Kidney glomerular epithelial cell (primary cell): ENCODE data around the gene BICC1.
A peak's percentile ranks its signal among the peaks of the same experiment; 100 is the strongest.
"Not testable (repeated sequence)": the region's sequence is repeated elsewhere in the genome, so short reads cannot be mapped to it uniquely, and the experiment has no call there.

Source experiments
- DNase-seq: peaks from one replicate; lab custom pipeline; 2025; lab: John Stamatoyannopoulos, UW

The BICC1 gene

DNA sequence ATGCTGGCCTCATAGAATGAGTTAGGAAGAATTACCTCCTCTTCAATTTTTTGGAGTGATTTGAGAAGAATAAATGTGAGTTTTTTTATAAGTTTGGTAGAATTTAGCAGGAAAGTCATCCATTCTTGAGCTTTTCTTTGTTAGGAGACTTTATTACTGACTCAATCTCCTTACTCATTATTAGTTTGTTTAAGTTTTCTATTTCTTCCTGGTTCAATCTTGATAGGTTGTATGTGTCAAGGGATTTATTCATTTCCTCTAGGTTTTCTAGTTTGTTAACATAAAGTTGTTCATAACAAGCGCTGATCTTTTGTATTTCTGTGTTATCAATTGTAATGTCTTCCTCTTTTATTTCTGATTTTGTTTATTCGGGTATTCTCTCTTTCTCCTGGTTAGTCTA is 47.4 kb downstream of the BICC1 start:
- DNase-seq: no peak

DNA sequence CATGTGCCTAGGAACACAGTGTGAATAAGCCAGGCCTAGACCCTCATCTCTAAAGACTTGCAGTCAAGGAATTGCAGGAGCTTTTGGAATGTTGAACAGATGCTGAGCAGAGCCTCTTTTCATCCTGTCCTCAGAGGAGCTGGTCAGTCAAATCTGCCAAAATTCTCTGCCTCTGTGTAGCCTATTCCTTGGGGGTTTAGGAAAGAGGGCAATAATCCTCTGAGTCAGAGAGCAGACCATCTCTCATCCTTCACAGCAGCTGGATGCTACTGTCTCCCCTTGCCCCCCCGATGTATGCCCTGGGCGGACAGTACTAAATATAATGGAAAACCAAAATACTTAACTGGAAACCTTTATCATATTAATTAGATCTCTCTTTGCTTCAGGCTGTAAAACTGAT is 52.6 kb downstream of the BICC1 start:
- DNase-seq: no peak

DNA sequence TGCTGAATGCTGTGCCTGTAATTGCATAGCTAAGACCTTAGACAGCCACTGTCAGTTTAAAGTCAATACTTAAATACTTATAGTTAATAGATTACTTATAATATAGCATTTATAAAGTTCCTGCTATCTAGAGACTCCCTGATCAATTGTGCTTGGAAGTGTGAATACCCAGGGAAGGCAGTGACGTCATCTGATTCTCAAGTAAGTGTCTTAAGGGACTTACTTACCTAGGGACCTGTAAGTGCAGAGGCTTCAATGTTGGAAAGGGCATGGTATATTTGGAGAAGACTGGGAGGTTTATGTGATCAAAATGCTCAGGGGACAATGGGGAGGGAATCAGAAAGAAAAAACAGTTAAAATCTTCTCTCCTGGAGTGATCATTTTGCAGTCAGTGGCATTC is 55.0 kb downstream of the BICC1 start:
- no peak for DNase-seq

GRCh38 chr10:58568428-58568935 is 55.8 kb downstream of the BICC1 start:
- no peak for DNase-seq

DNA sequence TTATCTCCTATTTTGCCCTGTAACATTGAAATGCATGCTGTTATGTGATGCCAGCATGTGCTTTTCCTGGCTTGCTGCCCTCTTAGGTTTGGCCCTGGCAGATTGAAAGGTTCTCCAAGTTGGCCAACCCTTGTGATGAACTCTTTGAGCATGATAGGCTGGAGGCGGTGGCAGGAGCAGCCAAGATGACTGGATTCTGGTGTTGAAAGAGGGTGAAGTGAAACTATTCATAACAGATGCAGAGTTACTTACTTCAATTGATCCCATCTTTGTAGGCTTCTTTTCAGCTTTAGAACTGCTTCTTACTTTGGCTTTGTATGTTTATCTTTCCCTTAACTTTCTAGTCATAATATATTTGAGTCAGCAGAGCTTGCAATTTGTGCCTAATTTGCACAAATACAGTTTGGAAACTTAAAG is 57.6 kb downstream of the BICC1 start:
- DNase-seq: no peak

- DNase-seq: no peak
Observed at GRCh38 chr10:58570979-58571378, 58.3 kb downstream of the BICC1 start.

GRCh38 chr10:58573144-58573543 is 60.5 kb downstream of the BICC1 start:
- DNase-seq: no peak

GRCh38 chr10:58574058-58574457 is 61.4 kb downstream of the BICC1 start:
- no peak for DNase-seq

DNA sequence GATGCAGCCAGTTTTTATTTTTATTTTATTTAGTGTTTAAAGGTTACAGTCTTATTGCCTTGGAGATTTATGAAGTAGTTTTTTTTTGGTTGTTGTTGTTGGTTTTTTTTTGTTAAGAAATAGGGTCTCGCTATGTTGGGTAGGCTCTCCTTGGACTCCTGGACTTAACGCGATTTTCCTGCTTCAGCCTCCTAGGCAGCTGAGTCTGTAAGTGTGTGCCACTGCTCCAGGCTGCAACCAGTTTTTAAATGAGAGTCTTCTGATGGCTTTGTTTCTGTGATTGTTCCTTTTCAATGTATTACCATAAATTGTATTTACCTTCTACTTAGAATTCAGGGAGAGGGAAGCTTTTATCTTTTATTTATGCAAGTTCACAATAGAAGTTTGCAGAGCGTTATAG is 62.8 kb downstream of the BICC1 start:
- DNase-seq: no peak

- DNase-seq: no peak
Observed at GRCh38 chr10:58576751-58577436, 64.2 kb downstream of the BICC1 start.

DNA sequence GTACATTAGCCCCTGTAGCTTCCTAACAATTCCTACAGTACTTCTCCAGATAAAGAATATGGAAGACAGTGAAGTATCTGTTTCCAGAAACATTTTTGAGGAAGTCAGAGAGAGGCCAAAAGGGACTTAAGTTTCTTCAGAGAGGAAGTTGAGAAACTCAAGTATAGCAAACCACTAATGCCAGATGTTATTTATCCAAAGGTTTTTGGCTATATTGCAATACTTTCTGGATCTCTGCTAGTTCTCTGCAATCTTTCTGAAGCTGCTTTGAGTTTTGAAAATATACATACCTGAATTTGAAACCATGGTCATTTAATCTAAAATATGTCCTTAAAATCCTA is 64.7 kb downstream of the BICC1 start:
- no peak for DNase-seq

DNA sequence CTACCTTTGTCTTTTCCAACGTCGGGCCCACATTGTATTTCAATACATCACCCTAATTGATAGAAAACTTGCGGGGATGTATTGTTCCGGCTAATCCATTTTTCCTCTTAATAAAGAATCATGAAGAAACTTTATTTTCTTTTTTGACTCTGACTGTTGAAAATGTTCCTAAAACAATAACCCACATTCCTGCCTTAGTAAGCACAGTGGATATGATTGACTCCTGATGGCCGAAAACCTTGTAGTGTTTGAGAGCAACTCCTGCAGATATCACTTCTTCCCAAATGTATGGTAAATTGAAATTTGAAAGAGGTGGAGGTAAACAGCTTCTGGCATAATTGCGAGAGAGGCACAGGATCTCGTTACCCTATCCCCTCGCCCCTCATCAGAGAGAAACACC is 65.7 kb downstream of the BICC1 start:
- DNase-seq: no peak

DNA sequence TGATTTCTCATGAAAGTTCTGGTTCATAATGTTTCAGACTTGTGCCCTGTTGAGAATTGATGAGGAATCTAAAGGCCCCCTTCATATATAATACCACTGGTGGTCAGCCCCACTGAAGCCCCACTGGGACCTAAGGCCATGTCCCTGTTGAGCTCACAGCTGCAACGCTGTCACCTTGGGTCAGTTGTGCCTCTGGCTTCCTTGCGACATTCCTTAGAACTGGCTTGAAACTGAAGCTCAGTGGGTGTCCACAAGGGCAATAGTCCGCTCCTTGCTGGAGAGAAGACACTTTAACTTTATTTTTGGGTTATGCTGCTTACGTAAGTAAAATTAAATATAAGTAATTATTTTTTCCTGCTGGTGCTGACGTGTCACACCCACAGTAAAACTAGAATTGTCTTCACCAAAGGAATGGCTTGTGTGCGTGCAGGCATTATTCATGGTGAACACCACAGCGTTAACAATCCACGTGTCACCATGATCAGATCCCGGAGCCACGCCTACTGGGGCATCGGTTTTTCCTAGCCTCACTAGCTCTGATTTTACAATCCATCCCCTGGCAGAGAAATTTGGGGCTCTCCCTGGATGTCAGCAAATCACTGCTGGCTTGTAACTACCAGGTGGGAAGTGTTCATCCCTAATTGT is 66.5 kb downstream of the BICC1 start:
- DNase-seq: no peak

- DNase-seq: no peak
Observed at GRCh38 chr10:58582045-58582444, 69.4 kb downstream of the BICC1 start.

- DNase-seq: no peak
Observed at GRCh38 chr10:58585435-58585834, 72.8 kb downstream of the BICC1 start.

- DNase-seq: no peak
Observed at GRCh38 chr10:58586282-58587245, 73.9 kb downstream of the BICC1 start.

GRCh38 chr10:58587676-58588075 is 75.0 kb downstream of the BICC1 start:
- DNase-seq: no peak

GRCh38 chr10:58588673-58589265 is 76.1 kb downstream of the BICC1 start:
- DNase-seq: no peak

DNA sequence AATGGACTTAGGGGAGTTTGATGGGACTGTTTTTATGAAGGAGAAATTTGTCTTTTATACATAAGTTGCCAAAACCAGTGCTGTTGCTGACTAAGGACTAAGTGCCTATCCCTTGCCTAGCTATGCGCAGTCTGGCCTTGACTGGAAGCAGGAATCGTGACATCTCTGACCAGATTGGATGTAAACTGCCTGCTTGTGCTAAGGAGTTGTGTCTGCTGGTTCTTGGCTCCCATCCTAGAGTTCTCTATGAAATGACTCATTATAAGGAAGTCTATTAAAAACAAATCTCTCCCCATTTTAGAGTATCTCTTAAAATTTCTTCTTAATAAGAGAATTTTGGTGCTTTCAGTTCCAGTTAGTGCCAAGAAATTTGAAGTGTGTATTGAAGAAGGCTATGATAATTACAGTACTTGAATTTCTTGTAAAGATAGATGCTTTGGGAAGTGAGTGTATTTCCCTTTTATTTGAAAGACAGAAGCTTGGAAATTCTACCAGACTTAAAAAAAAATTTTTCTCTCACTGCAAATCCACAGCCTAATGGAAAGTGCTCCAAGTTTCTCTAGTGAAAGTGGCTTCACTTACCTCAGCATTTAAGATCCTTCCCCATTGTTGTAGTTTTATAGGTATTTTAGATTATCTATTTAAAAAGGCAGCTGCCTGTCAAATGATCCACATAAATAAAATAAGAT is 77.6 kb downstream of the BICC1 start:
- peak; percentile 55 for DNase-seq

GRCh38 chr10:58590924-58591323 is 78.3 kb downstream of the BICC1 start:
- no peak for DNase-seq

DNA sequence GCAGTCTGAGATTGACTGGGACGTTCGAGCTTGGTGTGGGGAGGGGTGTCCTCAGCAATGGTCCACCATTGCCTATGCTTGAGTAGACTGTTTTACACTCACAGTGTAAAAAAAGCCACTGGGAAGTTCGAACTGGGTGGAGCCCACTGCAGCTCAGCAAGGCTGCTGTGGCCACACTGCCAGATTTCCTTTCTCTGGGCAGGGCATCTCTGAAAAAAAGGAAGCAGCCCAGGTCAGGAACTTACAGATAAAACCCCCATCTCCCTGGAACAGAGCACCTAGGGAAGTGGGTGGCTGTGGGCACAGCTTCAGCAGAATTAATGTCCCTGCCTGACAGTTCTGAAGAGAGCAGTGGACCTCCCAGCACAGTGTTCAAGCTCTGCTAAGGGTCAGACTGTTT is 80.3 kb downstream of the BICC1 start:
- DNase-seq: no peak

DNA sequence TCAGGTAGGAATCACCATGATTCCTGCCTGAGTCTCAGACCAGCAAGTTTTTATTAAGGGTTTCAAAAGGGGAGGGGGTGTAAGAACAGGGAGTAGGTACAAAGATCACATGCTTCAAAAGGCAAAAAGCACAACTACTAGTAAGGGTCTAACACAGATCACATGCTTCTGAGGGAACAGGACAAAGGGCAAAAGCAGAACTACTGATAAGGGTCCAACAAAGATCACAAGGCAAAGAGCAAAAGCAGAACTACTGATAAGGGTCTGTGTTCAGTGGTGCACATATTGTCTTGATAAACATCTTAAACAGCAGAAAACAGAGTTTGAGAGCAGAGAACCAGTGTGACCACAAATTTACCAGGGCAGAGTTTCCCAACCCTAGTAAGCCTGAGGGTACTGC is 84.5 kb downstream of the BICC1 start:
- not testable (repeated sequence) for DNase-seq
